Thymus (tissue), 11 donors: ENCODE data around the gene KCNQ1. TPM values are rescaled to one million over a fixed set of nuclear protein-coding genes. Genes with fewer than 3 reads are reported as not detected.

Experiments used
- DNase-seq, 9 donors: peaks; one replicate each; pipeline ENCODE4 v3.0.0-alpha.2; 2013; ENCODE audit warnings: low spot score in 9 of 9, low read depth in 6 of 9, missing footprints in 1 of 9
- H3K27ac ChIP-seq, 2 donors: one replicate each; pipeline ENCODE4 v1.5.1; 2013; ENCODE audit warnings: control low read depth in 1 of 2, low read depth in 1 of 2, low read length in 1 of 2, mild to moderate bottlenecking in 1 of 2, moderate library complexity in 1 of 2
- H3K27me3 ChIP-seq, 2 donors: one replicate each; pipeline ENCODE4 v1.5.1; 2013; ENCODE audit warnings: low read length in 1 of 2; ENCODE audit not compliant: control insufficient read depth in 2 of 2, insufficient read depth in 1 of 2
- H3K36me3 ChIP-seq, 2 donors: one replicate each; pipeline ENCODE4 v1.5.1; 2013; ENCODE audit warnings: low read length in 1 of 2, mild to moderate bottlenecking in 1 of 2, moderate library complexity in 1 of 2; ENCODE audit not compliant: control insufficient read depth in 2 of 2, insufficient read depth in 2 of 2
- H3K4me1 ChIP-seq, 2 donors: one replicate each; pipeline ENCODE4 v1.5.1; 2013; ENCODE audit warnings: low read length in 2 of 2; ENCODE audit not compliant: control insufficient read depth in 2 of 2, insufficient read depth in 2 of 2
- H3K4me3 ChIP-seq, 2 donors: one replicate each; pipeline ENCODE4 v1.5.1; 2013; ENCODE audit warnings: low read length in 2 of 2, control low read depth in 1 of 2, mild to moderate bottlenecking in 1 of 2
- H3K9me3 ChIP-seq, 2 donors: one replicate each; pipeline ENCODE4 v1.5.1; 2013; ENCODE audit warnings: low read length in 1 of 2, mild to moderate bottlenecking in 1 of 2; ENCODE audit not compliant: control insufficient read depth in 2 of 2, insufficient read depth in 1 of 2
- whole genome bisulfite sequencing: extraction: QIAGEN DNeasy Blood & Tissue Kit; methylation state at CpG from one replicate; pipeline ENCODE4 v1.1.7; 2013; 5-methylcytosine and 5-hydroxymethylcytosine counted together
- polyA plus RNA-seq: library from polyadenylated mRNA; stranded (reverse); fragments of 200-250 nt; gene quantifications from one replicate; pipeline ENCODE4 v1.2.3, GENCODE V29; 2013
- total RNA-seq: library from RNA; stranded (reverse); fragments of 120-200 nt; gene quantifications from one replicate; pipeline ENCODE4 v1.2.4, GENCODE V29; 2013
- donor health status: healthy.

The KCNQ1 gene
- total and polyA plus RNA-seq, 2 donors = 0.94 to 3.7 TPM

- WGBS = 85% methylated on average over 11 of the region's 11 CpGs
- Histone ChIP-seq H3K4me1 (peaks cover 0 to 5% of the 10 kb centered on the region in 2 donors), H3K27ac (no peak overlapping the region), H3K36me3 (no peaks in the 10 kb centered on the region), H3K9me3 (no peaks in the 10 kb centered on the region), H3K27me3 (no peaks in the 10 kb centered on the region), H3K4me3 (no peak overlapping the region)
- DNase-seq = no peak
Observed at GRCh38 chr11:2748061-2748813, 303.4 kb downstream of the KCNQ1 start.

- WGBS = 96% methylated on average over 17 of the region's 17 CpGs
- H3K9me3 ChIP-seq = no peaks in the 10 kb centered on the region
- no peak overlapping the region for H3K27ac ChIP-seq
- no peak overlapping the region for H3K4me3 ChIP-seq
- no peak for DNase-seq
- no peaks in the 10 kb centered on the region for H3K27me3 ChIP-seq
- H3K4me1 ChIP-seq = peaks cover 0 to 5% of the 10 kb centered on the region in 2 donors
- H3K36me3 ChIP-seq = no peaks in the 10 kb centered on the region
Observed at GRCh38 chr11:2748814-2749554, 304.2 kb downstream of the KCNQ1 start.

DNA sequence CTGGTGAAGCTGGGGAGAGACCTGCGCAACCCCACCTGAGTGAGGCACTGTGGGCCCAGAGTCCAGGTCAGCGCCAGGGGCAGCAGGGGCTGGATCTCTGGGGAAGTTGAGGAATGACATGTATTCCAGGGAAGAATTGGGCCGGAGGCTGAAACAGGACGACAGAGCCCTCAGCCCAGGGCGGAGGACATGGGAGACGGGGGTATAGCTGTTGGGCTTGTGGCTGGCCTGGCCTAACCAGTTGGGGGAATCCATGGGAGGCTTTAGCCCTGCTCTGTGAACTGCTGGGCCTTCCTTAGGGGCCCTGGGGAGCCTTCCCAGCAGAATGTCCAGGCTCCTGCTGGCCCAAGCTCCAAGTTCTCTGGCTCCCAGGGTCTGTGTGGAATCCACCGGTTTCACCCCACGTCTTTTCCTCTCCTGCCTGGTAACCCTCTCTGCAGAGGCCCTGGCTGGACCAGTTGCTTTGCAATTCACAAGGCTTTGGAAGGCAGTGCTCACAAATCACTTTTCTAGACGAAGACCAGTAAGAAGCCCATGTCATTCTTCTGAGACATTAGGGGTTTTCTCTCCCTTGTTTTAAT is 305.4 kb downstream of the KCNQ1 start:
- H3K4me1 ChIP-seq = peaks cover 0 to 5% of the 10 kb centered on the region in 2 donors
- H3K36me3 ChIP-seq = no peaks in the 10 kb centered on the region
- no peak overlapping the region for H3K4me3 ChIP-seq
- DNase-seq = no peak
- H3K9me3 ChIP-seq = no peaks in the 10 kb centered on the region
- WGBS = 97% methylated on average over 9 of the region's 9 CpGs
- no peak overlapping the region for H3K27ac ChIP-seq
- no peaks in the 10 kb centered on the region for H3K27me3 ChIP-seq

DNA sequence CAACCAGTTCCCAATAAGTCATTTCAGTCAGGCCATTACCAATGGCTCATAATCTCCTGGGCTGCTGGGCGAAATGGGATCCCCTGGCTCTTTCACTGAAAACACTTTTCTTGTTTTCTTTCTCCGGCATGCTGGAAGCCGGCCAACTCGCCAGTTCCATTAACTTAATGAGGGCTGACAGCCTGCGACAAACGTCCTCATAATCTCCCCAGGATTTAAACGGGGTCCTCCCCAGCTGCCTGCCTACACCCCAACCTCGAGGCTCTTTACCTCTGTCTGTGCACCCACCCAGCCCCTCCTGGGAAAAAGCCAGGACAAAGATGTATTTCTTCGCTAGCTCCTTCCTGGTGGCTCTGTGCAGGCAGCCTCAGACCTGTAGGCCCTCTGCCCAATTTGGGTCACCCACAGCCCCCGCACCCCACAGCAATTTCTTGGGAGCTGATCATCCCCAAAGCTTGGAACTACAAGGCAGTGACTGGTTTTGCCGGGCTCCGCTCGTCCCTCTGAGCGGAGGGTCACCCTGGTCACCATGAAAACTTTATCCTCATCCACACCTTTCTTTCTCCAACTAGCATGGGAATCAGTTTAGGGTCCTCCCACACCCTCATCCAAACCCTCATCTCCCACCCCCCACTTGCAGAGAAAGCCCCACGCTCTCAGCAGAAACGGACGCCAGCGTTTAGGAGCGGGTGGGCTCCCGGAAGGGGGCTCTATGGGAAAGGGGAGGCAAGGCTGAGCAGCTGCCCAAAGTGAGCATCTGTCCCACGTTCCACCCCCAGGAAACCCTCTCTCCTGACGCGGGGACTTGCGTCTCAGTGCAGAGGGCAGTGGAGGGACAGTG is 306.1 kb downstream of the KCNQ1 start:
- no peak overlapping the region for H3K27ac ChIP-seq
- H3K9me3 ChIP-seq = no peaks in the 10 kb centered on the region
- no peak overlapping the region for H3K4me3 ChIP-seq
- DNase-seq = no peak
- WGBS = 91% methylated on average over 24 of the region's 24 CpGs
- H3K36me3 ChIP-seq = no peaks in the 10 kb centered on the region
- no peaks in the 10 kb centered on the region for H3K27me3 ChIP-seq
- H3K4me1 ChIP-seq = peaks cover 0 to 5% of the 10 kb centered on the region in 2 donors

DNA sequence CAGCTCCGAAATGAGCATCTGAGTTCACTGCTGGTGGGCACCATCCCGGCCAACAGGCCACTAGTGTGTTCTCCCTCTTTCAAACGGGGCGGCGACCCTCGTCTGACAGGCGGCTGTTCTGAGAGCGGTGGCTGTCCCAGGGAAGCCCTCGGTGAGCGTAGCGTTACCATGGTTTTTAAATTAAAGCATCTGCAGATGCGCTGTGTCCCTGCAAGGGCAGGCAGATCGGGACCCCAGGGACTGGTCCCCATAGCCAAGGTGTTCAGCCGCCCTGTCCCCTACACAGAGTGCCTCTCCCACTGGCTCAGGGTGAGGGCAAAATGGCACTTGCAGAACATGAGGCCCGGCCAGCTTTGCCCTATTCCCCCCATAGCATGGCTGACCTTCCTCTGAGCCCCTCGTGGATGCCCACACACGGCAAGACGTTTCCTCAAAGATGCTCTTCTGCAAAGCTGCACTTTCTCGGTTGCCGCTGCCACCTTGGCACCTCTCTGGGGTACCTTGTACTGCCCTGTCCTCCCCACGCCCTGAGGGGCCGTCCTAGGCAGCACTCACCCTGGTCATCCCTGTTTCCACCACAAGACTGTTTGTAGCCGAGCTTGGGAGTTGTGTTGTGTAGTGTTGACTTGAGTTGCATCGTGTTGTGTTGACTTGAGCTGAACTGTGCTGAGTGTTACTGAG is 306.9 kb downstream of the KCNQ1 start:
- H3K9me3 ChIP-seq = no peaks in the 10 kb centered on the region
- H3K36me3 ChIP-seq = no peaks in the 10 kb centered on the region
- H3K4me3 ChIP-seq = no peak overlapping the region
- no peaks in the 10 kb centered on the region for H3K27me3 ChIP-seq
- peaks cover 0 to 5% of the 10 kb centered on the region in 2 donors for H3K4me1 ChIP-seq
- DNase-seq = no peak
- WGBS = 97% methylated on average over 24 of the region's 24 CpGs
- H3K27ac ChIP-seq = no peak overlapping the region

GRCh38 chr11:2752204-2752770 is 307.5 kb downstream of the KCNQ1 start:
- 97% methylated on average over 12 of the region's 12 CpGs for WGBS
- Histone ChIP-seq H3K27ac (no peak overlapping the region), H3K4me3 (no peak overlapping the region), H3K9me3 (no peaks in the 10 kb centered on the region), H3K4me1 (peaks cover 0 to 5% of the 10 kb centered on the region in 2 donors), H3K36me3 (no peaks in the 10 kb centered on the region), H3K27me3 (no peaks in the 10 kb centered on the region)
- no peak for DNase-seq

- Histone ChIP-seq H3K27ac (no peak overlapping the region), H3K36me3 (no peaks in the 10 kb centered on the region), H3K4me3 (no peak overlapping the region), H3K27me3 (no peaks in the 10 kb centered on the region), H3K9me3 (no peaks in the 10 kb centered on the region), H3K4me1 (peaks cover 0 to 5% of the 10 kb centered on the region in 2 donors)
- DNase-seq = no peak
- WGBS = 93% methylated on average over 12 of the region's 12 CpGs
Observed at GRCh38 chr11:2752923-2753322, 308.1 kb downstream of the KCNQ1 start.

GRCh38 chr11:2754008-2754407 is 309.2 kb downstream of the KCNQ1 start:
- H3K36me3 ChIP-seq = no peaks in the 10 kb centered on the region
- DNase-seq = no peak
- 92% methylated on average over 2 of the region's 2 CpGs for WGBS
- no peak overlapping the region for H3K27ac ChIP-seq
- no peaks in the 10 kb centered on the region for H3K27me3 ChIP-seq
- peaks cover 0 to 5% of the 10 kb centered on the region in 2 donors for H3K4me1 ChIP-seq
- no peak overlapping the region for H3K4me3 ChIP-seq
- no peaks in the 10 kb centered on the region for H3K9me3 ChIP-seq
